IMR-90 (cell line): Measurements from ENCODE around the gene GPRIN2. TPM values are rescaled to one million over a fixed set of nuclear protein-coding genes. Genes with fewer than 3 reads are reported as not detected.

ENCODE experiments used
- ATAC-seq: fragments of 200-7000 bp; cut with Tn5 transposase; 2 replicates; pipeline ENCODE4 v1.9.1; 2020; ENCODE audit warnings: low read depth, mild to moderate bottlenecking, moderate library complexity
- BruUV-seq: library from RNA; stranded (reverse); fragments of 400-500 nt; replicated peaks from 2 replicates; lab custom pipeline; 2021; lab: Mats Ljungman, UMichigan
- CTCF ChIA-PET: fragments of 300-600 bp; formaldehyde crosslinking; extraction: SDS; loops from one replicate; lab custom pipeline; 2021; ENCODE audit warnings: antibody characterized with exemption; lab: Yijun Ruan, JAX
- POLR2A ChIA-PET: fragments of 300-600 bp; sonication (Branson Sonifier 250); formaldehyde crosslinking; loops from one replicate; lab custom pipeline; 2022; ENCODE audit warnings: antibody characterized with exemption; ENCODE audit not compliant: unreplicated experiment; lab: Charles Lee
- DNase-seq: peaks from one replicate; pipeline ENCODE4 v3.0.0; 2013
- H2AFZ ChIP-seq: replicated peaks from 2 replicates; pipeline ENCODE3; 2013; ENCODE audit warnings: low read length, mild to moderate bottlenecking; ENCODE audit not compliant: poor library complexity
- H2AK5ac ChIP-seq: 2 replicates; pipeline ENCODE4 v1.6.1; 2013; ENCODE audit warnings: low read depth, low read length, inconsistent platforms
- H2AK9ac ChIP-seq: replicated peaks from 2 replicates; pipeline ENCODE3; 2013; ENCODE audit warnings: mild to moderate bottlenecking, low read depth, low read length, moderate library complexity; ENCODE audit not compliant: poor library complexity
- H2BK120ac ChIP-seq: 2 replicates; pipeline ENCODE4 v1.6.1; 2013; ENCODE audit warnings: low read depth, low read length, inconsistent platforms
- H2BK15ac ChIP-seq: 3 replicates; pipeline ENCODE4 v1.6.1; 2013; ENCODE audit warnings: low read depth, low read length, inconsistent platforms
- H2BK20ac ChIP-seq: 2 replicates; pipeline ENCODE4 v1.6.1; 2013; ENCODE audit warnings: low read depth, mild to moderate bottlenecking, inconsistent platforms, low read length, moderate library complexity
- H2BK5ac ChIP-seq: 2 replicates; pipeline ENCODE4 v1.6.1; 2013; ENCODE audit warnings: mild to moderate bottlenecking, low read depth, low read length, inconsistent platforms; ENCODE audit not compliant: poor library complexity, severe bottlenecking
- H3K14ac ChIP-seq: replicated peaks from 2 replicates; pipeline ENCODE4 v1.6.1; 2013; ENCODE audit warnings: low read depth, low read length, inconsistent platforms
- H3K18ac ChIP-seq: 2 replicates; pipeline ENCODE4 v1.6.1; 2013; ENCODE audit warnings: low read depth, low read length, control low read depth
- H3K23ac ChIP-seq: 2 replicates; pipeline ENCODE4 v1.6.1; 2013; ENCODE audit warnings: low read depth, low read length, inconsistent platforms
- H3K27ac ChIP-seq: 2 replicates; pipeline ENCODE4 v1.5.1; 2013; ENCODE audit warnings: mild to moderate bottlenecking, control low read depth, low read length; ENCODE audit not compliant: insufficient read depth
- H3K27me3 ChIP-seq: 2 replicates; pipeline ENCODE4 v1.6.1; 2013; ENCODE audit warnings: low read length; ENCODE audit not compliant: control insufficient read depth, insufficient read depth
- H3K36me3 ChIP-seq: 2 replicates; pipeline ENCODE4 v1.6.1; 2013; ENCODE audit warnings: low read length, mixed read lengths; ENCODE audit not compliant: control insufficient read depth, insufficient read depth
- H3K4ac ChIP-seq: 2 replicates; pipeline ENCODE4 v1.6.1; 2013; ENCODE audit warnings: low read depth, low read length, inconsistent platforms
- H3K4me1 ChIP-seq: 2 replicates; pipeline ENCODE4 v1.6.1; 2013; ENCODE audit warnings: low read length, mixed read lengths; ENCODE audit not compliant: control insufficient read depth, insufficient read depth
- H3K4me2 ChIP-seq: 2 replicates; pipeline ENCODE4 v1.6.1; 2013; ENCODE audit warnings: low read depth, mild to moderate bottlenecking, control low read depth, low read length, moderate library complexity
- H3K4me3 ChIP-seq: 2 replicates; pipeline ENCODE4 v1.5.1; 2013; ENCODE audit warnings: low read depth, mild to moderate bottlenecking, control low read depth, low read length, moderate library complexity; ENCODE audit not compliant: insufficient read depth
- H3K56ac ChIP-seq: 2 replicates; pipeline ENCODE4 v1.6.1; 2013; ENCODE audit warnings: low read length, inconsistent platforms; ENCODE audit not compliant: insufficient read depth; ENCODE audit errors: extremely low read depth
- H3K79me1 ChIP-seq, 2 experiments: 2 replicates each; pipeline ENCODE4 v1.6.1; 2013; ENCODE audit warnings: low read length in 2 of 2, inconsistent platforms in 1 of 2, low read depth in 1 of 2
- H3K9ac ChIP-seq: 2 replicates; pipeline ENCODE4 v1.6.1; 2013; ENCODE audit warnings: low read depth, low read length, control low read depth
- H3K9me1 ChIP-seq: 2 replicates; pipeline ENCODE4 v1.6.1; 2013; ENCODE audit warnings: low read length, inconsistent platforms; ENCODE audit not compliant: insufficient read depth
- H3K9me3 ChIP-seq: 2 replicates; pipeline ENCODE4 v1.6.1; 2013; ENCODE audit warnings: low read length; ENCODE audit not compliant: control insufficient read depth, insufficient read depth
- H4K20me1 ChIP-seq: 2 replicates; pipeline ENCODE4 v1.6.1; 2013; ENCODE audit warnings: low read length, inconsistent platforms; ENCODE audit not compliant: insufficient read depth
- H4K5ac ChIP-seq: 2 replicates; pipeline ENCODE4 v1.6.1; 2013; ENCODE audit warnings: mild to moderate bottlenecking, low read depth, low read length, control low read depth
- H4K8ac ChIP-seq, 2 experiments: 2 replicates each; pipeline ENCODE4 v1.6.1; 2013; ENCODE audit warnings: low read depth in 2 of 2, low read length in 2 of 2, control low read depth in 1 of 2, inconsistent platforms in 1 of 2
- H4K91ac ChIP-seq: 2 replicates; pipeline ENCODE4 v1.6.1; 2013; ENCODE audit warnings: low read depth, low read length, inconsistent platforms; ENCODE audit not compliant: insufficient read depth
- CTCF ChIP-seq: conservative IDR thresholded peaks from 2 replicates; pipeline ENCODE4 v1.5.1; 2012; ENCODE audit warnings: mild to moderate bottlenecking, low read depth, low read length, improper control_type of control experiment
- MAZ ChIP-seq: IDR thresholded peaks from 2 replicates; pipeline ENCODE4 v1.6.1; 2012; ENCODE audit warnings: low read depth, mild to moderate bottlenecking, low read length, improper control_type of control experiment, moderate library complexity, borderline replicate concordance
- RFX5 ChIP-seq: IDR thresholded peaks from 2 replicates; pipeline ENCODE4 v1.8.0; 2012; ENCODE audit warnings: low read depth, mild to moderate bottlenecking, low read length, moderate library complexity
- WGBS, 2 experiments: methylation state at CpG; one replicate each; pipeline versions ENCODE4 v1.1.5 to v1.1.7; 2013; ENCODE audit warnings: missing lambda C conversion rate in 2 of 2; ENCODE audit not compliant: insufficient read length in 1 of 2; ENCODE audit errors: extremely low coverage in 2 of 2; 5-methylcytosine and 5-hydroxymethylcytosine counted together
- dilution Hi-C: fragments of 300-500 bp; cut with HindIII; formaldehyde crosslinking; loops from one replicate; pipeline ENCODE4 v1.14.3; 2018; ENCODE audit warnings: low sequenced_read_pairs; ENCODE audit not compliant: unreplicated experiment
- in situ Hi-C: fragments of 300-500 bp; cut with MboI; formaldehyde crosslinking; loops from 3 replicates; pipeline ENCODE4 v1.14.3; 2019; ENCODE audit warnings: low sequenced_read_pairs, inconsistent platforms, mixed read lengths
- intact Hi-C: fragments of 100-400 bp; cut with micrococcal nuclease; formaldehyde crosslinking; loops from 2 replicates; pipeline ENCODE4 v1.10.0; 2022
- polyA plus RNA-seq, 3 experiments: library from polyadenylated mRNA; depleted of rRNA; stranded (reverse); fragments of >200 nt; gene quantifications; 2 replicates each; pipeline ENCODE4 v1.2.3, GENCODE V29; 2012; ENCODE audit warnings: low replicate concordance in 1 of 3
- total RNA-seq: library from RNA; depleted of rRNA; stranded (reverse); fragments of >200 nt; gene quantifications from 2 replicates; pipeline ENCODE4 v1.2.3, GENCODE V29; 2012

Gene GPRIN2
- total and polyA plus RNA-seq, 2 of the 4 experiments (the other 2 are of a cell fraction): under 0.01 TPM; not detected in 1

GRCh38 chr10:46537309-46537708, 19.1 kb downstream of the GPRIN2 start:
- dilution Hi-C loops: no loop called here

More at GRCh38 chr10:46537309-46537708, 19.1 kb downstream of the GPRIN2 start:
- no TSS peak for BruUV-seq
- TF ChIP-seq RFX5: no peak
- TF ChIP-seq CTCF: no peak
- no peak for TF ChIP-seq MAZ
- Histone ChIP-seq H3K4ac (peak overlapping the region; percentile 78), H3K56ac (no peak overlapping the region), H2BK120ac (peak overlapping the region; percentile 76), H2AK9ac (no peak overlapping the region), H2BK20ac (peak overlapping the region; percentile 70), H4K91ac (peak overlapping the region; percentile 75), H3K18ac (no peak overlapping the region), H2AFZ (no peak overlapping the region), H3K9me3 (no peaks in the 10 kb centered on the region), H3K79me1 (0 out of 4 replicates have a peak, but pooled peaks cover 0 to 3% of the 10 kb centered on the region in 2 experiments), H4K20me1 (no peaks in the 10 kb centered on the region), H3K4me3 (no peak overlapping the region), H2BK5ac (no peak overlapping the region), H4K5ac (no peak overlapping the region), H3K9me1 (peaks cover 17% of the 10 kb centered on the region), H3K23ac (peak overlapping the region; percentile 3; the same call in 1 of the 2 replicates), H3K4me1 (peaks cover 20% of the 10 kb centered on the region), H3K4me2 (no peak overlapping the region), H3K27me3 (no peaks in the 10 kb centered on the region), H3K14ac (no peak overlapping the region; the same call in 1 of the 2 replicates), H3K27ac (no peak overlapping the region), H4K8ac (peak overlapping the region in 1 of 2 experiments; percentile 14; a peak in 2 of 4 replicates), H2AK5ac (peak overlapping the region; percentile 79), H3K36me3 (no peaks in the 10 kb centered on the region), H2BK15ac (peak overlapping the region; percentile 83; the same call in 1 of the 3 replicates), H3K9ac (no peak overlapping the region)
- POLR2A ChIA-PET: no interaction called here
- DNase-seq (no peak), ATAC-seq (no peak)
- in situ Hi-C loops (loop anchor here (25.0 kb wide), 2 partner anchors 875 to 1550 kb away; partner anchors contain the start of gene DEPP1), intact Hi-C loops (no loop called here)
- CTCF ChIA-PET: no interaction called here
- 80% methylated on average over 2 of the region's 5 CpGs; no CpG with 5 or more reads in 1 of the 2 experiments for WGBS, 2 experiments
